Measurements from ENCODE around the gene MYL10.

MYL10 gene

GRCh38 chr7:101563943-101564777 is 64.9 kb downstream of the MYL10 start:
- no peak for DNase-seq
